IMR-90 (cell line): ENCODE results near the gene HECTD1. TPM values are rescaled to one million over a fixed set of nuclear protein-coding genes. Genes with fewer than 3 reads are reported as not detected.

Experiments used
- ATAC-seq: fragments of 200-7000 bp; cut with Tn5 transposase; 2 replicates; pipeline ENCODE4 v1.9.1; 2020; ENCODE audit warnings: low read depth, mild to moderate bottlenecking, moderate library complexity
- BruUV-seq: library from RNA; stranded (reverse); fragments of 400-500 nt; replicated peaks from 2 replicates; lab custom pipeline; 2021; lab: Mats Ljungman, UMichigan
- CTCF ChIA-PET: fragments of 300-600 bp; formaldehyde crosslinking; extraction: SDS; loops from one replicate; lab custom pipeline; 2021; ENCODE audit warnings: antibody characterized with exemption; lab: Yijun Ruan, JAX
- POLR2A ChIA-PET: fragments of 300-600 bp; sonication (Branson Sonifier 250); formaldehyde crosslinking; loops from one replicate; lab custom pipeline; 2022; ENCODE audit warnings: antibody characterized with exemption; ENCODE audit not compliant: unreplicated experiment; lab: Charles Lee
- DNase-seq: peaks from one replicate; pipeline ENCODE4 v3.0.0; 2013
- H2AFZ ChIP-seq: replicated peaks from 2 replicates; pipeline ENCODE3; 2013; ENCODE audit warnings: low read length, mild to moderate bottlenecking; ENCODE audit not compliant: poor library complexity
- H2AK5ac ChIP-seq: 2 replicates; pipeline ENCODE4 v1.6.1; 2013; ENCODE audit warnings: low read depth, low read length, inconsistent platforms
- H2AK9ac ChIP-seq: replicated peaks from 2 replicates; pipeline ENCODE3; 2013; ENCODE audit warnings: mild to moderate bottlenecking, low read depth, low read length, moderate library complexity; ENCODE audit not compliant: poor library complexity
- H2BK120ac ChIP-seq: 2 replicates; pipeline ENCODE4 v1.6.1; 2013; ENCODE audit warnings: low read depth, low read length, inconsistent platforms
- H2BK15ac ChIP-seq: 3 replicates; pipeline ENCODE4 v1.6.1; 2013; ENCODE audit warnings: low read depth, low read length, inconsistent platforms
- H2BK20ac ChIP-seq: 2 replicates; pipeline ENCODE4 v1.6.1; 2013; ENCODE audit warnings: low read depth, mild to moderate bottlenecking, inconsistent platforms, low read length, moderate library complexity
- H2BK5ac ChIP-seq: 2 replicates; pipeline ENCODE4 v1.6.1; 2013; ENCODE audit warnings: mild to moderate bottlenecking, low read depth, low read length, inconsistent platforms; ENCODE audit not compliant: poor library complexity, severe bottlenecking
- H3K14ac ChIP-seq: replicated peaks from 2 replicates; pipeline ENCODE4 v1.6.1; 2013; ENCODE audit warnings: low read depth, low read length, inconsistent platforms
- H3K18ac ChIP-seq: 2 replicates; pipeline ENCODE4 v1.6.1; 2013; ENCODE audit warnings: low read depth, low read length, control low read depth
- H3K23ac ChIP-seq: 2 replicates; pipeline ENCODE4 v1.6.1; 2013; ENCODE audit warnings: low read depth, low read length, inconsistent platforms
- H3K27ac ChIP-seq: 2 replicates; pipeline ENCODE4 v1.5.1; 2013; ENCODE audit warnings: mild to moderate bottlenecking, control low read depth, low read length; ENCODE audit not compliant: insufficient read depth
- H3K27me3 ChIP-seq: 2 replicates; pipeline ENCODE4 v1.6.1; 2013; ENCODE audit warnings: low read length; ENCODE audit not compliant: control insufficient read depth, insufficient read depth
- H3K36me3 ChIP-seq: 2 replicates; pipeline ENCODE4 v1.6.1; 2013; ENCODE audit warnings: low read length, mixed read lengths; ENCODE audit not compliant: control insufficient read depth, insufficient read depth
- H3K4ac ChIP-seq: 2 replicates; pipeline ENCODE4 v1.6.1; 2013; ENCODE audit warnings: low read depth, low read length, inconsistent platforms
- H3K4me1 ChIP-seq: 2 replicates; pipeline ENCODE4 v1.6.1; 2013; ENCODE audit warnings: low read length, mixed read lengths; ENCODE audit not compliant: control insufficient read depth, insufficient read depth
- H3K4me2 ChIP-seq: 2 replicates; pipeline ENCODE4 v1.6.1; 2013; ENCODE audit warnings: low read depth, mild to moderate bottlenecking, control low read depth, low read length, moderate library complexity
- H3K4me3 ChIP-seq: 2 replicates; pipeline ENCODE4 v1.5.1; 2013; ENCODE audit warnings: low read depth, mild to moderate bottlenecking, control low read depth, low read length, moderate library complexity; ENCODE audit not compliant: insufficient read depth
- H3K56ac ChIP-seq: 2 replicates; pipeline ENCODE4 v1.6.1; 2013; ENCODE audit warnings: low read length, inconsistent platforms; ENCODE audit not compliant: insufficient read depth; ENCODE audit errors: extremely low read depth
- H3K79me1 ChIP-seq, 2 experiments: 2 replicates each; pipeline ENCODE4 v1.6.1; 2013; ENCODE audit warnings: low read length in 2 of 2, inconsistent platforms in 1 of 2, low read depth in 1 of 2
- H3K9ac ChIP-seq: 2 replicates; pipeline ENCODE4 v1.6.1; 2013; ENCODE audit warnings: low read depth, low read length, control low read depth
- H3K9me1 ChIP-seq: 2 replicates; pipeline ENCODE4 v1.6.1; 2013; ENCODE audit warnings: low read length, inconsistent platforms; ENCODE audit not compliant: insufficient read depth
- H3K9me3 ChIP-seq: 2 replicates; pipeline ENCODE4 v1.6.1; 2013; ENCODE audit warnings: low read length; ENCODE audit not compliant: control insufficient read depth, insufficient read depth
- H4K20me1 ChIP-seq: 2 replicates; pipeline ENCODE4 v1.6.1; 2013; ENCODE audit warnings: low read length, inconsistent platforms; ENCODE audit not compliant: insufficient read depth
- H4K5ac ChIP-seq: 2 replicates; pipeline ENCODE4 v1.6.1; 2013; ENCODE audit warnings: mild to moderate bottlenecking, low read depth, low read length, control low read depth
- H4K8ac ChIP-seq, 2 experiments: 2 replicates each; pipeline ENCODE4 v1.6.1; 2013; ENCODE audit warnings: low read depth in 2 of 2, low read length in 2 of 2, control low read depth in 1 of 2, inconsistent platforms in 1 of 2
- H4K91ac ChIP-seq: 2 replicates; pipeline ENCODE4 v1.6.1; 2013; ENCODE audit warnings: low read depth, low read length, inconsistent platforms; ENCODE audit not compliant: insufficient read depth
- CHD1 ChIP-seq: IDR thresholded peaks from 2 replicates; pipeline ENCODE4 v1.6.1; 2012; ENCODE audit warnings: low read depth, low read length, improper control_type of control experiment
- ELK1 ChIP-seq: fragments of 150-350 bp; IDR thresholded peaks from 2 replicates; pipeline ENCODE4 v1.6.1; 2016; ENCODE audit warnings: low read depth, mild to moderate bottlenecking, low read length, moderate library complexity, borderline replicate concordance
- MAZ ChIP-seq: IDR thresholded peaks from 2 replicates; pipeline ENCODE4 v1.6.1; 2012; ENCODE audit warnings: low read depth, mild to moderate bottlenecking, low read length, improper control_type of control experiment, moderate library complexity, borderline replicate concordance
- RAD21 ChIP-seq: IDR thresholded peaks from 2 replicates; pipeline ENCODE4 v1.6.1; 2012; ENCODE audit warnings: low read length, improper control_type of control experiment
- RCOR1 ChIP-seq: IDR thresholded peaks from 2 replicates; pipeline ENCODE4 v1.6.1; 2012; ENCODE audit warnings: mild to moderate bottlenecking, low read length, improper control_type of control experiment; ENCODE audit not compliant: insufficient replicate concordance
- SMC3 ChIP-seq: fragments of 150-350 bp; IDR thresholded peaks from 2 replicates; pipeline ENCODE4 v1.6.1; 2016; ENCODE audit warnings: low read depth, mild to moderate bottlenecking, antibody characterized with exemption, low read length, moderate library complexity
- USF2 ChIP-seq: fragments of 150-350 bp; IDR thresholded peaks from 2 replicates; pipeline ENCODE4 v1.6.1; 2017; ENCODE audit warnings: mild to moderate bottlenecking, antibody characterized with exemption, low read length, low read depth
- WGBS, 2 experiments: methylation state at CpG; one replicate each; pipeline versions ENCODE4 v1.1.5 to v1.1.7; 2013; ENCODE audit warnings: missing lambda C conversion rate in 2 of 2; ENCODE audit not compliant: insufficient read length in 1 of 2; ENCODE audit errors: extremely low coverage in 2 of 2; 5-methylcytosine and 5-hydroxymethylcytosine counted together
- dilution Hi-C: fragments of 300-500 bp; cut with HindIII; formaldehyde crosslinking; loops from one replicate; pipeline ENCODE4 v1.14.3; 2018; ENCODE audit warnings: low sequenced_read_pairs; ENCODE audit not compliant: unreplicated experiment
- in situ Hi-C: fragments of 300-500 bp; cut with MboI; formaldehyde crosslinking; loops from 3 replicates; pipeline ENCODE4 v1.14.3; 2019; ENCODE audit warnings: low sequenced_read_pairs, inconsistent platforms, mixed read lengths
- intact Hi-C: fragments of 100-400 bp; cut with micrococcal nuclease; formaldehyde crosslinking; loops from 2 replicates; pipeline ENCODE4 v1.10.0; 2022
- polyA plus RNA-seq, 3 experiments: library from polyadenylated mRNA; depleted of rRNA; stranded (reverse); fragments of >200 nt; gene quantifications; 2 replicates each; pipeline ENCODE4 v1.2.3, GENCODE V29; 2012; ENCODE audit warnings: low replicate concordance in 1 of 3
- total RNA-seq: library from RNA; depleted of rRNA; stranded (reverse); fragments of >200 nt; gene quantifications from 2 replicates; pipeline ENCODE4 v1.2.3, GENCODE V29; 2012

Gene HECTD1
- total and polyA plus RNA-seq, 2 of the 4 experiments (the other 2 are of a cell fraction) = 48.5 to 228 TPM

GRCh38 chr14:31084385-31084784, 123.2 kb downstream of the HECTD1 start:
- Histone ChIP-seq H3K4me2 (no peak overlapping the region), H3K27me3 (no peaks in the 10 kb centered on the region), H3K18ac (no peak overlapping the region), H3K56ac (no peak overlapping the region), H2AFZ (no peak overlapping the region), H3K4ac (no peak overlapping the region), H2BK120ac (no peak overlapping the region), H2AK5ac (no peak overlapping the region), H3K23ac (no peak overlapping the region), H3K9me3 (no peaks in the 10 kb centered on the region), H4K8ac (no peak overlapping the region), H3K9me1 (no peaks in the 10 kb centered on the region; the same call in 1 of the 2 replicates), H4K91ac (no peak overlapping the region), H2AK9ac (no peak overlapping the region), H4K20me1 (no peaks in the 10 kb centered on the region), H3K4me3 (no peak overlapping the region), H2BK15ac (no peak overlapping the region), H3K36me3 (no peaks in the 10 kb centered on the region), H2BK20ac (no peak overlapping the region), H3K9ac (no peak overlapping the region), H2BK5ac (no peak overlapping the region), H3K27ac (no peak overlapping the region), H3K14ac (no peak overlapping the region), H3K4me1 (no peaks in the 10 kb centered on the region), H3K79me1 (no peaks in the 10 kb centered on the region; a peak in 1 of 4 replicates), H4K5ac (no peak overlapping the region)
- intact Hi-C loops = no loop called here
- DNase-seq (no peak), ATAC-seq (no peak)
- in situ Hi-C loops = loop anchor here (5.0 kb wide), 1 partner anchor 107 kb away; no protein-coding TSS in a partner anchor
- no peak for TF ChIP-seq MAZ
- no peak for TF ChIP-seq RCOR1
- no peak for TF ChIP-seq SMC3
- no peak for TF ChIP-seq ELK1
- TF ChIP-seq RAD21 = no peak
- TF ChIP-seq USF2 = no peak
- TF ChIP-seq CHD1 = no peak
- WGBS, 2 experiments = no CpG with 5 or more reads among the region's 5 CpGs
- no TSS peak for BruUV-seq
- dilution Hi-C loops = no loop called here
- CTCF ChIA-PET = no interaction called here
- POLR2A ChIA-PET = no interaction called here
